ENCODE results near the gene DENND4C. TPM values are rescaled to one million over a fixed set of nuclear protein-coding genes. Genes with fewer than 3 reads are reported as not detected.
"Not testable (repeated sequence)": the region's sequence is repeated elsewhere in the genome, so short reads cannot be mapped to it uniquely, and the experiment has no call there.

Gene DENND4C
- total RNA-seq = 1 to 10 TPM; 8.7 to 9.0 TPM

DNA sequence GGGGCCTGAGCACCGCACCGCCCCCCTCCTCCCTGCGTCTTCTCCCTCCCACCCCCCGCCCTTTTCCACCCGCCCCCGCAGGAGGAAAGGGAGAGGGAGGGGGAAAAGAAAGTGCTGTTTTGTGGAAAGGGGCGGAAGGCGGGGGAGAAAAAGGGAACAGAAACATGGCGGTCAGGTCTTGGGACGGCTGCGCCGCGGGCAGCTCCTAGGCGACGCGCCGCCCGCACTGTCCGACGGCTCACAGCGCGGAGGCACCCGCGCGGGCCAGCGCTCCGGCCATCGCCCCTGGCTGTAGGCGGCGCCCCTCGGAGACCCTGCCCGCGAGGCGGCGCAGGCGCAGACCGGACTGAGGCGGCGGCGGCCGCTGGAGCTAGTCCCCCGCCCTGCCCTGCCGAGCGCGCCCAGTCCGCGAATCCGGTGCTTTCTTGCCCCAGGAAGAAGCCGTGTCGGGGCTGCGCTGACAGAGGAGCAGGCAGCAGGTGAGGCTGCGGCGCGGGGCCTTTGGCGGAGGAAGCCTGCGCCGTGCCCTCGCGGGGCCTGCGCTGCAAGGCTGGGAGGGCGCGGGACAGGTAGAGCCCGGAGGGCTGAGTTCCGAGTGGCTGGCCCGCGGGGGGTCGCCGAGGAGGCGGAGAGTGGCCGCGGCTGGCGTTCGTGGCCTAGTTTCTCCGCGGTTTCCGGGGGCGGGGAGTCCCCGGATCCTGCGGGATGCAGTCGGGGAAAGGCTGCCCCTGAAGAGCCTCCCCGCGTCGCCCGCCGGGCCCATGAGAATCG is at the start of gene DENND4C:
DENND4C (plus strand) TSS at position 339 of the 771 bp plus-strand sequence. CDS start 45,482 bp downstream, outside the sequence.
- no peaks in the 10 kb centered on the region for H3K9me3 Mint-ChIP-seq
- DNase-seq = peak; percentile 78
- H3K36me3 Mint-ChIP-seq (ENCODE audit: low read depth) = no peaks in the 10 kb centered on the region
- CTCF ChIA-PET = interaction anchor here (0.6 to 1.2 kb wide), 4 partner anchors 11 to 227 kb away, joined by 3 to 5 read pairs (median 4); partner anchors contain the start of gene RRAGA
- H3K27me3 Mint-ChIP-seq (ENCODE audit: low read depth) = no peaks in the 10 kb centered on the region
- peaks cover 15% of the 10 kb centered on the region for H3K4me1 Mint-ChIP-seq (ENCODE audit: low read depth)
- intact Hi-C loops (cut with micrococcal nuclease) = loop anchor here (1.0 to 5.0 kb wide), 10 partner anchors 46 to 1457 kb away; partner anchors contain the start of genes HAUS6, PLIN2 and RPS6
- H3K27ac Mint-ChIP-seq = no peak within 1 kb of the TSS
- peak within 1 kb of the TSS; percentile 67 for H3K4me3 Mint-ChIP-seq

DNA sequence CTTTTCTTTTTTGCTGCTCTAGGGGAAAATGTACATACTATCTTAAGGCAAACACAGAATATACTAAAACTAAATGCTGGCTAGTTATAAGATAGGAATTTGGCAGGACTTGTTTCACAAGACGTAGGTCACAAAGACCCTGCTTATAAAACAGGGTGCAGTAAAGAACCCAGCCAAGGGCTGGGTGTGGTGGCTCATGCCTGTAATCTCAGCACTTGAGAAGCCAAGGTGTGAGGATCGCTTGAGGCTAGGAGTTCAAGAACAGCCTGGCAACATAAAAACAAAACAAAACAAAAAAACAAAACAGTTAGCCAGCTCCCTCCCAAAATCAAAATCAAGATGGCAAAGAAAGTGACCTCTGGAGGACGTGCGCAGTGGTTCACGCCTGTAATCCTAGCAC is 49.5 kb upstream of the DENND4C start:
- H3K4me3 Mint-ChIP-seq = no peak overlapping the region

DNA sequence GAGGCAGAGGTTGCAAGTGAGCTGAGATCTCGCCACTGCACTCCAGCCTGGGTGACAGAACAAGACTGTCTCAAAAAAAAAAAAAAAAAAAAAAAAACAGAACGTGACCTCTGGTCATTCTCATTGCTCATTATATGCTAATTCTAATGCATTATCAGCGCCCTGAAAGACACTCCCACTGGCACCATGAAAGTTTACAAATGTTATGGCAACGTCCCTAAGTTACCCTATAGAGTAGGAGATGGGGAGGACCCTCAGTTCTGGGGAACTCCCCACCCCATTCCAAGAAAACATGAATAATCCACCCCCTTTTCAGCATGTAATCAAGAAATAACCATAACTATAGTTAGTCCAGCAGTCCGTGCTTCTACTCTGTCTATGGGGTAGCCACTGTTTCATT is 48.9 kb upstream of the DENND4C start:
- H3K4me3 Mint-ChIP-seq = no peak overlapping the region
- H3K36me3 Mint-ChIP-seq (ENCODE audit: low read depth) = no peaks in the 10 kb centered on the region
- intact Hi-C loops (cut with micrococcal nuclease) = no loop called here
- CTCF ChIA-PET = interaction anchor here (0.6 kb wide), 1 partner anchor 150 kb away, joined by 3 read pairs; no protein-coding TSS in a partner anchor
- DNase-seq = no peak
- H3K4me1 Mint-ChIP-seq (ENCODE audit: low read depth) = peaks cover 14% of the 10 kb centered on the region
- H3K27me3 Mint-ChIP-seq (ENCODE audit: low read depth) = no peaks in the 10 kb centered on the region
- no peaks in the 10 kb centered on the region for H3K9me3 Mint-ChIP-seq
- no peak overlapping the region for H3K27ac Mint-ChIP-seq

More for the DNA sequence above, 49.5 kb upstream of the DENND4C start:
- Mint-ChIP-seq H3K36me3 (ENCODE audit: low read depth) (no peaks in the 10 kb centered on the region), H3K27ac (no peak overlapping the region), H3K4me1 (ENCODE audit: low read depth) (peaks cover 14% of the 10 kb centered on the region), H3K9me3 (no peaks in the 10 kb centered on the region), H3K27me3 (ENCODE audit: low read depth) (no peaks in the 10 kb centered on the region)
- intact Hi-C loops (cut with micrococcal nuclease) = no loop called here
- no peak for DNase-seq
- CTCF ChIA-PET = interaction anchor here (0.6 kb wide), 1 partner anchor 151 kb away, joined by 3 read pairs; no protein-coding TSS in a partner anchor

DNA sequence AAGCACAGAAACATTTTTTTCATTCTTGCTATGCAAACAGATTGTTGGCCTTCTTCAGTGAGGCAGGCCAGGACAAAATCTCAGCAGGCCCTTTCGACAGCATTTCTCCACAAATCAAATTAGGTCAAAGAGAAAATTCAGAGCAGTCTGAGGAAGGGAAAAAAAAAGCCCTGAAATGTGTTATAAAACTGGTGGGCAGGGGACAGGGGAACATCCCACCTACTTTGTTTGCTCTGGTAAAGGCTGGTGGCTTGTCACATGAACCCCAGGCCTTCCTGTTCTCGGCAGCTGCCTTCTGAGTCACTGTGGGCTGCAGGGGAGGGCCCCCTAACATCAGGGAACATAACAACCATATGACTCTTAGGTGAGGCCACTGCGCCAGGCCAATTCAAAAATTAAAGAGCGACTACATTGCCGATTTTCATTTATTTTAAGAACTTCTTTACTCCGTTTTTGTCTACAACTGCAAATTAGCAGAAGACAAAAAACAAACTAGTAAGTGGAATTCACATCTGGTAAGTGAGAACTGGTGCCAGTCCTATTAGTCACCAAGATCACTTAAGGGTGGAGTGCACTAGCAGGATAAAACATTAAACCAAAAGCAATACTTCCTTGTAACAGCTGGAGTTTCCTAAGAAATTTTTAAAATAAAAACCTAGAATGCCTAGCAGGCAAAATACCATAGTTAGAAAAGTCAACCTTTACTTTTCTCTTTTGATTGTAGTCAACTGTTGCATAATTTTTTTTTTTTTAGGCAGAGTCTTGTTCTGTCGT is 46.2 kb upstream of the DENND4C start:
- Mint-ChIP-seq H3K27ac (peak overlapping the region; percentile 89), H3K4me1 (ENCODE audit: low read depth) (peaks cover 14% of the 10 kb centered on the region), H3K36me3 (ENCODE audit: low read depth) (no peaks in the 10 kb centered on the region), H3K9me3 (no peaks in the 10 kb centered on the region), H3K4me3 (peak overlapping the region; percentile 47), H3K27me3 (ENCODE audit: low read depth) (no peaks in the 10 kb centered on the region)
- CTCF ChIA-PET = interaction anchor here (0.7 to 4.7 kb wide), 9 partner anchors 10 to 281 kb away, joined by 3 to 23 read pairs (median 6); partner anchors contain the start of gene RRAGA
- intact Hi-C loops (cut with micrococcal nuclease) = loop anchor here (1.0 kb wide), 9 partner anchors 10 to 273 kb away; partner anchors contain the start of genes HAUS6, PLIN2, RPS6 and RRAGA
- DNase-seq = peak; percentile 92

DNA sequence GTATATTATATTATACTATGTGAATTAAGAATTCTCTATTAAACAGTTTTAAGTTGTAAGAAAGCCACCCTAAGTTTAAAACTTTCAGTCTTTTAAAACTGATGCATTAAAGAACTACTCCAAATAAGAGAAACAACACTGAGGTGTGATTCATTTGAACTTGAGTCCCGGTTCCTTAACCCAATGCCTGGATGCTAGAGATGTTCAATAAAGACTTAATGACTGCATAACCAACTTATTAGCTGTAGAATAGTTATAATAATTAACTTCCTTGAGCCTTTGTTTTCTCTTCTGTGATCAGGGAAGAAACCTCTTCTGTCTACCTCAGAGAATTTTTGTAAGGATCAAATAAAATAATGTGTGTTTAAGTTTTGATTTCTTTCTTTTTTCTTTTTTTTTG is 45.3 kb upstream of the DENND4C start:
- CTCF ChIA-PET = interaction anchor here (0.7 to 4.7 kb wide), 8 partner anchors 11 to 280 kb away, joined by 3 to 23 read pairs (median 3); partner anchors contain the start of gene RRAGA
- H3K9me3 Mint-ChIP-seq = no peaks in the 10 kb centered on the region
- no peak overlapping the region for H3K4me3 Mint-ChIP-seq
- DNase-seq = no peak
- peaks cover 14% of the 10 kb centered on the region for H3K4me1 Mint-ChIP-seq (ENCODE audit: low read depth)
- H3K27ac Mint-ChIP-seq = no peak overlapping the region
- intact Hi-C loops (cut with micrococcal nuclease) = no loop called here
- H3K36me3 Mint-ChIP-seq (ENCODE audit: low read depth) = no peaks in the 10 kb centered on the region
- H3K27me3 Mint-ChIP-seq (ENCODE audit: low read depth) = no peaks in the 10 kb centered on the region

DNA sequence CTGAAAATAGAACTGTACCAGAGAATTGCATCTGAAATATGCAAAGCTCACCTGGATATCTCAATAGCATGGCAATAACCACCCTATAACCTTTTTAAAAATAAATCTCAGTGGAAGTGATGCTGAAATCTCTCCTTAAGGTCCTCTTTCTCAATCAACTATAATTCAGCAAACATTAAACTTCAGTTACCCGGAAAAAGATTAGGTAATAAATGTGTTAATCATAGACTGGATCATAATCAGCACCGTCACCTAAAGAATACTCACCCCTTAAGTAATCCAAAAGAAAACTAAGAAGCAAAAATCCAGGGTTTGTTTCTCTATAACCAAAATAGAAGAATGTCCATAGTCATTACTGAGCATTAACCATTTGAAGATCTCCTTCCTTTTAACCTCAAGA is 44.3 kb upstream of the DENND4C start:
- intact Hi-C loops (cut with micrococcal nuclease) = no loop called here
- no peak for DNase-seq
- H3K27me3 Mint-ChIP-seq (ENCODE audit: low read depth) = no peaks in the 10 kb centered on the region
- no peaks in the 10 kb centered on the region for H3K36me3 Mint-ChIP-seq (ENCODE audit: low read depth)
- no peak overlapping the region for H3K4me3 Mint-ChIP-seq
- H3K27ac Mint-ChIP-seq = no peak overlapping the region
- H3K4me1 Mint-ChIP-seq (ENCODE audit: low read depth) = peaks cover 14% of the 10 kb centered on the region
- H3K9me3 Mint-ChIP-seq = no peaks in the 10 kb centered on the region
- CTCF ChIA-PET = interaction anchor here (1.4 to 4.7 kb wide), 3 partner anchors 11 to 137 kb away, joined by 3 to 23 read pairs (median 3); partner anchors contain the start of gene RRAGA

DNA sequence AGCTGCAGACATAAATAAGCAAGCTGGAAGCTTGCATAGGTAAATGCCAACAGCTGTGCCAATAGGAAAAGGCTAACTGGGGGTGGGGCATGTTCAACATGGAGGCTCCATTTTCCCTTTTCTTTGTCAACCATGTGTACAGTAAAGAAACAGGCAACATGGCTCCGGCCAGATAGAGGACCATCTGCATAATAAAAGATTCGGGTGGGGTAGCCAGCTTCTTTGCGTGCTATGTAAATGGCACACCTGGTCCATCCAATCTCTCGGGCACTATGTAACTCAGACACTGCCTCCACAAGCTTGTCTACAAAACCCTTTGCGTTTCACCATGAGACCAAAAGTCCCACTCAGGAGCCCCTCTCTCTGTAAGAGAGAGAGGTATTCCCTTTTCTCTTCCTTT is 41.7 kb upstream of the DENND4C start:
- Mint-ChIP-seq H3K36me3 (ENCODE audit: low read depth) (no peaks in the 10 kb centered on the region), H3K4me1 (ENCODE audit: low read depth) (peaks cover 11% of the 10 kb centered on the region), H3K27me3 (ENCODE audit: low read depth) (no peaks in the 10 kb centered on the region), H3K9me3 (no peaks in the 10 kb centered on the region), H3K27ac (no peak overlapping the region), H3K4me3 (no peak overlapping the region)
- DNase-seq = no peak
- intact Hi-C loops (cut with micrococcal nuclease) = no loop called here
- CTCF ChIA-PET = interaction anchor here (1.2 kb wide), 1 partner anchor 269 kb away, joined by 3 read pairs; no protein-coding TSS in a partner anchor

DNA sequence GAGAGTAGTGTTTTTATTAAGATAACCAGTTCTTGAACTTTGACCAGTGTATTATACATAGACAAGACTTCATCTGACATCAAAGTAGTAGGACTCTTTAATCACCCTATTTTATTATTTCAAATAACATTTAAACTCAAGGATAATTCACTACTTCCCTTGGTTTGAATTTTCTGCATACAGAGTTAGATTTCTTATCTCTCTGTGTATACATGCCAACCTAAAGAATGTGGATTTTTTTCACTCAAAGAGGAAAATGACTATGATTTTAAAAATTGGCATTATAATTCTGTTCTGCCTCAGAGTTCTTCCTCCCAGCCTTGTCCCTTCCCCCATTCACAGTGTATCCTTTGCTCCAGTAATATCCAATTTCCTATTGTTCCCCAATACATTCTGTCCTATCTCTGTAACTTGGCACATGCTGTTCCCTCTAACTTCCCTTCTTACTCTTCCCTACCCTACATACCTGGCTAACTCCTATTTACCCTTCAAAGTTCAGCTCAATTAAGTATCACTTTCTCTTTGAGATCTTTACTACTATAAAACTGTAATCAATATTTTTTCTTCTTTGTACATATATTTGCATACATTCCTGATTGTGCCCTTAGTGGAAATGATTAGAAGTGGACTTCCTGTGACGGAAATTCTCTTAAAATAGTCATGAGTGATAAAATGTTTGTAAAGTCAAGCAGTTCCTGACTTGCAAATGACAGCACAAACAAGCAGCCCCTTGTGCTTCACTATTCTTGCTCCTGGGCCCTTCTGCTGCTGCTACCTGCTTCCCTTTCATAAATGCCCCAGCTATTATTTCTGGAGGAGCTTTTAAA is 38.1 kb upstream of the DENND4C start:
- Mint-ChIP-seq H3K4me3 (no peak overlapping the region), H3K27me3 (ENCODE audit: low read depth) (no peaks in the 10 kb centered on the region), H3K9me3 (no peaks in the 10 kb centered on the region), H3K27ac (no peak overlapping the region), H3K36me3 (ENCODE audit: low read depth) (no peaks in the 10 kb centered on the region), H3K4me1 (ENCODE audit: low read depth) (no peaks in the 10 kb centered on the region)
- DNase-seq = no peak
- CTCF ChIA-PET = no interaction called here
- intact Hi-C loops (cut with micrococcal nuclease) = no loop called here

DNA sequence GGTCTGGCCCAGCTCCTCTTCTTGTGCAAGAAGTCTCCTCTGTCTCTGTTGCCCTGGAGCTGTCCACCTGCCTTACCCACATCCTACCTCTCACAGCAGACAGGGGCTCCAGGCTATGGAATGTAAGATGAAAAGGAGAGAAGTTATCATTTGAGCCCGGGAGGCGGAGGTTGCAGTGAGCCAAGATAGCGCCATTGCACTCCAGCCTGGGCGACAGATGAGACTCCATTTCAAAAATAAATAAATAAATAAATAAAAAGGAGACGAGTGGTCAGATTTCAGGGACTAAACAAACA is 37.5 kb upstream of the DENND4C start:
- intact Hi-C loops (cut with micrococcal nuclease) = no loop called here
- DNase-seq = no peak
- no peaks in the 10 kb centered on the region for H3K27me3 Mint-ChIP-seq (ENCODE audit: low read depth)
- CTCF ChIA-PET = no interaction called here
- no peaks in the 10 kb centered on the region for H3K4me1 Mint-ChIP-seq (ENCODE audit: low read depth)
- no peak overlapping the region for H3K27ac Mint-ChIP-seq
- H3K9me3 Mint-ChIP-seq = no peaks in the 10 kb centered on the region
- no peak overlapping the region for H3K4me3 Mint-ChIP-seq
- no peaks in the 10 kb centered on the region for H3K36me3 Mint-ChIP-seq (ENCODE audit: low read depth)

DNA sequence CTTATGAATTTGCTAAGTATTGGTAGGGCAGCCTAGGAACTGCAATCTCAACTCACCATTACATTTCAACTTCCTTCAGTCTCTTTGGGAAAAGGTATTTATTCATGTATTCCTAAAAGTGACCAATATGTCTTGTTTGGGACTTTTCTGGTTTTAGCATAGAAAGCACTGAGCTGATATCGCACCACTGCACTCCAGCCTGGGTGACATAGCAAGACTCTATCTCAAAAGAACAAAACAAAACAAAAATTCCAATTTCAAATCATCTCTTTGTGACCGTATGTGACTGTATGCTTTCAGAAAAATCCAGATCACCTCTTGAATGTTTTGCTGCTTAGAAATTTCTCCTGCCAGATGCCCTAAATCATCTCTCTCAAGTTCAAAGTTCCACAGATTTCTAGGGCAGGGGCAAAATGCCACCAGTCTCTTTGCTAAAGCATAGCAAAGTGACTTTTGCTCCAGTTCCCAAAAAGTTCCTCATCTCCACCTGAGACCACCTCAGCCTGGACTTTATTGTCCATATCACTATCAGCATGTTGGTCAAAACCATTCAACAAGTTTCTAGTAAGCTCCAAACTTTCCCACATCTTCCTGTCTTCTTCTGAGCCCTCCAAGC is 37.0 kb upstream of the DENND4C start:
- intact Hi-C loops (cut with micrococcal nuclease); H3K27me3 Mint-ChIP-seq (ENCODE audit: low read depth); H3K27ac Mint-ChIP-seq; DNase-seq; H3K36me3 Mint-ChIP-seq (ENCODE audit: low read depth); H3K9me3 Mint-ChIP-seq; H3K4me1 Mint-ChIP-seq (ENCODE audit: low read depth); CTCF ChIA-PET; H3K4me3 Mint-ChIP-seq: not testable (repeated sequence)

DNA sequence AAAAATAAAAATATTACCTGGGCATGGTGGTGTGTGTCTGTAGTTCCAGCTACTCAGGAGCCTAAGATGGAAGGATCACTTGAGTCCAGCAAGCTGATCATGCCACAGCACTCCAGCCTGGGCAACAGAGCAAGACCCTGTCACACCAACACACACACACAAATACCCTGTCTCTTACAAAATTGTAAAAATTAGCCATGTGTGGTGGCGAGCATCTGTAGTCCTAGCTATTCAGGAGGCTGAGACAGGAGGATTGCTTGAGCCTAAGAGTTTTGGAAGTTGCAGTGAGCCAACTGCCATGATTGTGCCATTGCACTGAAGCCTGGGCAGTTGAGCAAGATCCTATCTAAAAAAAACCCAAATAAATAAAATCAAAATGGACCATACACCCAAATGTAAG is 32.1 kb upstream of the DENND4C start:
- no peaks in the 10 kb centered on the region for H3K9me3 Mint-ChIP-seq
- no peak overlapping the region for H3K27ac Mint-ChIP-seq
- intact Hi-C loops (cut with micrococcal nuclease) = no loop called here
- no peaks in the 10 kb centered on the region for H3K27me3 Mint-ChIP-seq (ENCODE audit: low read depth)
- CTCF ChIA-PET = interaction anchor here (0.6 kb wide), 1 partner anchor 45 kb away, joined by 4 read pairs; no protein-coding TSS in a partner anchor
- H3K4me1 Mint-ChIP-seq (ENCODE audit: low read depth) = no peaks in the 10 kb centered on the region
- DNase-seq = no peak
- H3K36me3 Mint-ChIP-seq (ENCODE audit: low read depth) = no peaks in the 10 kb centered on the region
- H3K4me3 Mint-ChIP-seq = no peak overlapping the region
